ENCODE results near the gene FLCN. TPM values are rescaled to one million over a fixed set of nuclear protein-coding genes. Genes with fewer than 3 reads are reported as not detected.

Gene FLCN
- total and polyA plus RNA-seq, 10 of the 15 experiments (the other 5 are each of a cell fraction or from before 2014, with no cell fraction given) = 1.1 to 24.7 (median 10.4) TPM

DNA sequence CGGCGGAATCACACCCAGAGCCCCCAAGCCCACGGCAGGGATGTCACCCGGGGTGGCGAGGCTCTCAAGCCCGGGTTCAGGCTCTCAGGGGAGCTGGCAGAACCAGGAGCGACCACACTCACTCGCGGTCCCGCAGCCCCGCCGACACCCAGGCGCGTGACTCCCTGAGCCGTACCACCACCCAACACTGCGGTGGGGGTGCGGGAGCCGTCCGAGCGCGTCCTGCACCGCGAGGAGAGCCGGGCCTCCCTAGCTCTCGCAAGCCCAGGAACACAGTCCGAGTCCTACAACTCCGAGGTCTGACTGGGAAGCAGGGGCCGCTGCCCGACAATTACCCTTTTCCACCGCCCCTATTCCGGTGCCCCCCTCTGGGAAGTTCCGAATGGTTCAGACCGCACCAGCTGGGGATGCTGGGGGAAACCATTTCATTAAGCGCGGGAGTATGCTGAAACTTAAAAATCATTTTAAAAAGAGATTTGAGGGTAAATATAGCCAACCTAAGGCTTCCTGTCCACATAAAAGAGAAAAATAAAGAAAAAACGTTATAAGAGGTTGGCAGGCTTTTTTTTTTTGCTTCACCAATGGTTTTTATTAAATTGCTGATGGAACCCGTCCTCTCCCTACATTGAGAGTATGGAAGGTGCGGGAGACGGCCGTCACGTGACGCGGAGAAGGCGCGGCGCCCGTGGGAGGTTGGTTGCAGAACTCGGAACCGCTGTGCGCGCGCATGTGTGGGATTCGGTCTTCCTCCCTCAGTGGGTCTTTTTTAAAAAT lies at the start of gene FLCN (continued):
- TF ChIP-seq TAF1 (IDR thresholded peaks at IDR 0.05; ENCODE audit: borderline replicate concordance, low read depth, low read length) (peak; percentile 93), POLR2AphosphoS5 (IDR thresholded peaks at IDR 0.05; ENCODE audit: low read length) (peak; percentile 85), NFIC (IDR thresholded peaks at IDR 0.05; ENCODE audit: low read depth, low read length) (peak; percentile 89), MYC (IDR thresholded peaks at IDR 0.05; ENCODE audit: insufficient read depth, insufficient read length, insufficient replicate concordance, low read length, severe bottlenecking) (no peak), POU2F2 (IDR thresholded peaks at IDR 0.05; ENCODE audit: borderline replicate concordance, low read depth, low read length) (peak; percentile 74; the same call in 2 of the 3 replicates), MXI1 (IDR thresholded peaks at IDR 0.05; ENCODE audit: low read depth, low read length) (peak; percentile 74), RUNX3 (IDR thresholded peaks at IDR 0.05; ENCODE audit: low read length) (peak; percentile 97), JUNB (IDR thresholded peaks at IDR 0.05) (no peak), TCF12 (IDR thresholded peaks at IDR 0.05; ENCODE audit: low read depth, low read length) (peak; percentile 42; the same call in 1 of the 2 replicates), SMAD5 (IDR thresholded peaks at IDR 0.05; ENCODE audit: low read depth) (peak; percentile 83), SUZ12 (IDR thresholded peaks at IDR 0.05; ENCODE audit: unreplicated experiment) (no peak), IKZF2 (IDR thresholded peaks at IDR 0.05) (peak in 1 of 2 experiments; percentile 50; a peak in 2 of 4 replicates), ELK1 (IDR thresholded peaks at IDR 0.05; ENCODE audit: low read depth, low read length) (no peak), HDAC6 (IDR thresholded peaks at IDR 0.05; ENCODE audit: unreplicated experiment) (no peak), EGR1 (IDR thresholded peaks at IDR 0.05; ENCODE audit: borderline replicate concordance in 1 of 2, low read depth in 2 of 2, low read length in 2 of 2) (peak; percentile 27 to 73)
- TF ChIP-seq, protein P1, sequence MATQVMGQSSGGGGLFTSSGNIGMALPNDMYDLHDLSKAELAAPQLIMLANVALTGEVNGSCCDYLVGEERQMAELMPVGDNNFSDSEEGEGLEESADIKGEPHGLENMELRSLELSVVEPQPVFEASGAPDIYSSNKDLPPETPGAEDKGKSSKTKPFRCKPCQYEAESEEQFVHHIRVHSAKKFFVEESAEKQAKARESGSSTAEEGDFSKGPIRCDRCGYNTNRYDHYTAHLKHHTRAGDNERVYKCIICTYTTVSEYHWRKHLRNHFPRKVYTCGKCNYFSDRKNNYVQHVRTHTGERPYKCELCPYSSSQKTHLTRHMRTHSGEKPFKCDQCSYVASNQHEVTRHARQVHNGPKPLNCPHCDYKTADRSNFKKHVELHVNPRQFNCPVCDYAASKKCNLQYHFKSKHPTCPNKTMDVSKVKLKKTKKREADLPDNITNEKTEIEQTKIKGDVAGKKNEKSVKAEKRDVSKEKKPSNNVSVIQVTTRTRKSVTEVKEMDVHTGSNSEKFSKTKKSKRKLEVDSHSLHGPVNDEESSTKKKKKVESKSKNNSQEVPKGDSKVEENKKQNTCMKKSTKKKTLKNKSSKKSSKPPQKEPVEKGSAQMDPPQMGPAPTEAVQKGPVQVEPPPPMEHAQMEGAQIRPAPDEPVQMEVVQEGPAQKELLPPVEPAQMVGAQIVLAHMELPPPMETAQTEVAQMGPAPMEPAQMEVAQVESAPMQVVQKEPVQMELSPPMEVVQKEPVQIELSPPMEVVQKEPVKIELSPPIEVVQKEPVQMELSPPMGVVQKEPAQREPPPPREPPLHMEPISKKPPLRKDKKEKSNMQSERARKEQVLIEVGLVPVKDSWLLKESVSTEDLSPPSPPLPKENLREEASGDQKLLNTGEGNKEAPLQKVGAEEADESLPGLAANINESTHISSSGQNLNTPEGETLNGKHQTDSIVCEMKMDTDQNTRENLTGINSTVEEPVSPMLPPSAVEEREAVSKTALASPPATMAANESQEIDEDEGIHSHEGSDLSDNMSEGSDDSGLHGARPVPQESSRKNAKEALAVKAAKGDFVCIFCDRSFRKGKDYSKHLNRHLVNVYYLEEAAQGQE (IDR thresholded peaks at IDR 0.05; ENCODE audit: low read depth, low read length) = no peak
- TF ChIP-seq, protein P2, sequence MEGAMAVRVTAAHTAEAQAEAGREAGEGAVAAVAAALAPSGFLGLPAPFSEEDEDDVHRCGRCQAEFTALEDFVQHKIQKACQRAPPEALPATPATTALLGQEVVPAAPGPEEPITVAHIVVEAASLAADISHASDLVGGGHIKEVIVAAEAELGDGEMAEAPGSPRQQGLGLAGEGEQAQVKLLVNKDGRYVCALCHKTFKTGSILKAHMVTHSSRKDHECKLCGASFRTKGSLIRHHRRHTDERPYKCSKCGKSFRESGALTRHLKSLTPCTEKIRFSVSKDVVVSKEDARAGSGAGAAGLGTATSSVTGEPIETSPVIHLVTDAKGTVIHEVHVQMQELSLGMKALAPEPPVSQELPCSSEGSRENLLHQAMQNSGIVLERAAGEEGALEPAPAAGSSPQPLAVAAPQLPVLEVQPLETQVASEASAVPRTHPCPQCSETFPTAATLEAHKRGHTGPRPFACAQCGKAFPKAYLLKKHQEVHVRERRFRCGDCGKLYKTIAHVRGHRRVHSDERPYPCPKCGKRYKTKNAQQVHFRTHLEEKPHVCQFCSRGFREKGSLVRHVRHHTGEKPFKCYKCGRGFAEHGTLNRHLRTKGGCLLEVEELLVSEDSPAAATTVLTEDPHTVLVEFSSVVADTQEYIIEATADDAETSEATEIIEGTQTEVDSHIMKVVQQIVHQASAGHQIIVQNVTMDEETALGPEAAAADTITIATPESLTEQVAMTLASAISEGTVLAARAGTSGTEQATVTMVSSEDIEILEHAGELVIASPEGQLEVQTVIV (IDR thresholded peaks at IDR 0.05; ENCODE audit: borderline replicate concordance, partially characterized antibody) = peak; percentile 96
- TF ChIP-seq, protein P3, sequence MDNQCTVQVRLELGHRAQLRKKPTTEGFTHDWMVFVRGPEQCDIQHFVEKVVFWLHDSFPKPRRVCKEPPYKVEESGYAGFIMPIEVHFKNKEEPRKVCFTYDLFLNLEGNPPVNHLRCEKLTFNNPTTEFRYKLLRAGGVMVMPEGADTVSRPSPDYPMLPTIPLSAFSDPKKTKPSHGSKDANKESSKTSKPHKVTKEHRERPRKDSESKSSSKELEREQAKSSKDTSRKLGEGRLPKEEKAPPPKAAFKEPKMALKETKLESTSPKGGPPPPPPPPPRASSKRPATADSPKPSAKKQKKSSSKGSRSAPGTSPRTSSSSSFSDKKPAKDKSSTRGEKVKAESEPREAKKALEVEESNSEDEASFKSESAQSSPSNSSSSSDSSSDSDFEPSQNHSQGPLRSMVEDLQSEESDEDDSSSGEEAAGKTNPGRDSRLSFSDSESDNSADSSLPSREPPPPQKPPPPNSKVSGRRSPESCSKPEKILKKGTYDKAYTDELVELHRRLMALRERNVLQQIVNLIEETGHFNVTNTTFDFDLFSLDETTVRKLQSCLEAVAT (IDR thresholded peaks at IDR 0.05) = peak; percentile 98
- TF ChIP-seq, protein P4, sequence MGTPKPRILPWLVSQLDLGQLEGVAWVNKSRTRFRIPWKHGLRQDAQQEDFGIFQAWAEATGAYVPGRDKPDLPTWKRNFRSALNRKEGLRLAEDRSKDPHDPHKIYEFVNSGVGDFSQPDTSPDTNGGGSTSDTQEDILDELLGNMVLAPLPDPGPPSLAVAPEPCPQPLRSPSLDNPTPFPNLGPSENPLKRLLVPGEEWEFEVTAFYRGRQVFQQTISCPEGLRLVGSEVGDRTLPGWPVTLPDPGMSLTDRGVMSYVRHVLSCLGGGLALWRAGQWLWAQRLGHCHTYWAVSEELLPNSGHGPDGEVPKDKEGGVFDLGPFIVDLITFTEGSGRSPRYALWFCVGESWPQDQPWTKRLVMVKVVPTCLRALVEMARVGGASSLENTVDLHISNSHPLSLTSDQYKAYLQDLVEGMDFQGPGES (IDR thresholded peaks at IDR 0.05) = 0 out of 2 replicates have a peak, but pooled peaks have one; percentile 47
